Measurements from ENCODE around the gene DCC.

The DCC gene

DNA sequence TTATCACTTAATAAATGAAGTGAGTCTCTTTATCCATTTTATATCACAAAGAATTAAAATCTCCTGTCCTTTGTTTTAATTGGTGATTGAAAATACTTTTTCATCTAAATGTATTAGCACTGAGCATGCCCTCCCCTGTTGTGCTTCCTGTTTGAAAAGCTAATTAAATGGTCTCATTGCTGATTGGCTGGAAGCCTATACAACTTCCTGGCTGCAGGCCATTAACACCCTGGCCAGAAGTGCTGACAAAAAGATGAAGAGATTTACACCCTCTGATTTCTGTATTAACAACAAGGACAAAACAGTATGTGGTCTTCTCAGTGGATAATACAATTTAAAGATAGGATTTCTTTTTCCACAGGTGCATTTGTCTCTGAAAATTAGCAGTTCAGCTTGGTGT, 548.0 kb downstream of the DCC start:
- POLR2A ChIA-PET (ENCODE audit: low non-redundant PET) = no interaction called here
- CTCF ChIA-PET = interaction anchor here (0.6 kb wide), 1 partner anchor 866 kb away, joined by 3 read pairs; no protein-coding TSS in a partner anchor
- DNase-seq (ENCODE audit: low spot score) = no peak
- TF ChIP-seq, protein P1, sequence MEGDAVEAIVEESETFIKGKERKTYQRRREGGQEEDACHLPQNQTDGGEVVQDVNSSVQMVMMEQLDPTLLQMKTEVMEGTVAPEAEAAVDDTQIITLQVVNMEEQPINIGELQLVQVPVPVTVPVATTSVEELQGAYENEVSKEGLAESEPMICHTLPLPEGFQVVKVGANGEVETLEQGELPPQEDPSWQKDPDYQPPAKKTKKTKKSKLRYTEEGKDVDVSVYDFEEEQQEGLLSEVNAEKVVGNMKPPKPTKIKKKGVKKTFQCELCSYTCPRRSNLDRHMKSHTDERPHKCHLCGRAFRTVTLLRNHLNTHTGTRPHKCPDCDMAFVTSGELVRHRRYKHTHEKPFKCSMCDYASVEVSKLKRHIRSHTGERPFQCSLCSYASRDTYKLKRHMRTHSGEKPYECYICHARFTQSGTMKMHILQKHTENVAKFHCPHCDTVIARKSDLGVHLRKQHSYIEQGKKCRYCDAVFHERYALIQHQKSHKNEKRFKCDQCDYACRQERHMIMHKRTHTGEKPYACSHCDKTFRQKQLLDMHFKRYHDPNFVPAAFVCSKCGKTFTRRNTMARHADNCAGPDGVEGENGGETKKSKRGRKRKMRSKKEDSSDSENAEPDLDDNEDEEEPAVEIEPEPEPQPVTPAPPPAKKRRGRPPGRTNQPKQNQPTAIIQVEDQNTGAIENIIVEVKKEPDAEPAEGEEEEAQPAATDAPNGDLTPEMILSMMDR (conservative IDR thresholded peaks at IDR 0.05; ENCODE audit: low read depth) = no peak
- no peak overlapping the region for H3K27ac ChIP-seq

DNA sequence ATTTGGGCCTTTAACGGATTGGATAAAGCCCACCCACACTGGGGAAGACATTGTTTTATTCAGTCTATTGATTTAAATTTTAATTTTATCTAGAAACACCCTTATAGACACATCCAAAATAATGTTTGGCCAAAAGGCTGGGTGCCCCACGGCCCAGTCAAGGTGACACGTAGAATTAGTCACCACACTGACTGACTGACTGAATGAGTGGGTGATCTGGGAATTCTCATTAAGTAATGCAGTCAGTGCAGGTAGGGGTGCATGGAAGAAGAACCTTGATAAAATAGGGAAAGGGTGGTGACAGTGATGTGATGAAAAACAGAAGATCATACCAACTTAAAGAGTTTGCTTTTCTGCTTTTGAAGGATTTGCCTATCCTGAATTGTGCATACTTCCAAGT, 554.8 kb downstream of the DCC start:
- no peak for DNase-seq (ENCODE audit: low spot score)
- no peak overlapping the region for H3K27ac ChIP-seq
- TF ChIP-seq, protein P1 (conservative IDR thresholded peaks at IDR 0.05; ENCODE audit: low read depth) = no peak
- CTCF ChIA-PET = no interaction called here
- POLR2A ChIA-PET (ENCODE audit: low non-redundant PET) = no interaction called here

DNA sequence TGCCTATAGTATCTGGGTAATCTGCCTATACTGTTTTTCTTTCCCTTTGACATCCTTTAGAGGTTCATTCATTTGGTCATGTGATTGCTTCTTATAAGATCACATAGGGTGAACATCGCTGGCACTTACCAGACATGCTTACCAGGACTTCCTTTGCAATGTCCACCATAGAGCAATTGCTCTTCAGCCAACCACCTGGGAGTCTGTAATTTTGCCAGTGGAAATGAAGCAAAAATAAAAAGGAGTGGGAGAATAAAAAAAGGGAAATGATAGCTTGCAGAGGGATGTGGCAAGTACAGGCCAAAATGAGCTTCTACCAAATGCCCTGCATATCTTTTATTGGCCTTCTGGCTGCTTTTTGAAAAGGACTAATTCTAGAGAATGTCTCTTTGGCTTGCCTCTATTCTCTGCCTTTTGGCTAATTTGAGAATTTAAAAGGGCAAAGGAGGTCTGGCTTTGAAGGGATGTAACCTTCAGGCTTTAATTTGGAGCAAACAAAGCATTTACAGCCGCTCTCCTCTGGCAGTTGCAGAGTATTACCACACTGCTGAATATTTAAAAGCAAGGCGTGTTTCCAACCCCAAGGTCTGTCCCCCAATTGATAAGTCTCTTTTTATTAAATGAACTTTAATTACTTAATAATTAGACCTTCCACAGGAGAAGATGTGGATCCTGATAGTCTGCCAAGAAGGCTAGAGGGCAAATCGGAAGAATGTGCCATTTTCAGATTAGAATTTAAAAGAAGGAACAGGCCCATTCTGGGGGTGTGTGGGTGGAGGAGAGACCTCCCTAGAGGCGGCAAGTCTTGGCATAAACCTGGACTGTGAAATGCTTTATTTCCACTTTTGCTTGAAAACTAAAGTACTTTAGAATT, 557.9 kb downstream of the DCC start:
- ChIA-PET POLR2A (ENCODE audit: low non-redundant PET) (no interaction called here), CTCF (no interaction called here)
- TF ChIP-seq, protein P1 (conservative IDR thresholded peaks at IDR 0.05; ENCODE audit: low read depth) = no peak
- no peak for DNase-seq (ENCODE audit: low spot score)
- no peak overlapping the region for H3K27ac ChIP-seq

- CTCF ChIA-PET = no interaction called here
- POLR2A ChIA-PET (ENCODE audit: low non-redundant PET) = no interaction called here
- DNase-seq (ENCODE audit: low spot score) = no peak
- H3K27ac ChIP-seq = no peak overlapping the region
- TF ChIP-seq, protein P1 (conservative IDR thresholded peaks at IDR 0.05; ENCODE audit: low read depth) = no peak
Observed at GRCh38 chr18:52898485-52899058, 558.6 kb downstream of the DCC start.

- DNase-seq (ENCODE audit: low spot score) = no peak
- ChIA-PET POLR2A (ENCODE audit: low non-redundant PET) (no interaction called here), CTCF (no interaction called here)
- TF ChIP-seq, protein P1 (conservative IDR thresholded peaks at IDR 0.05; ENCODE audit: low read depth) = no peak
- no peak overlapping the region for H3K27ac ChIP-seq
Observed at GRCh38 chr18:52902188-52902587, 562.2 kb downstream of the DCC start.

- TF ChIP-seq, protein P1 (conservative IDR thresholded peaks at IDR 0.05; ENCODE audit: low read depth) = peak; percentile 32
- CTCF ChIA-PET = no interaction called here
- POLR2A ChIA-PET (ENCODE audit: low non-redundant PET) = no interaction called here
- DNase-seq (ENCODE audit: low spot score) = peak; percentile 0
- no peak overlapping the region for H3K27ac ChIP-seq
Observed at GRCh38 chr18:52903857-52904256, 563.9 kb downstream of the DCC start.

Measured in RWPE1 (cell line).